Raji (cell line): ENCODE data around the gene DNAI4.

Experiments used
- POLR2A ChIP-seq: IDR thresholded peaks from 2 replicates; pipeline ENCODE4 v1.6.1; 2011; ENCODE audit warnings: low read depth, low read length, control low read depth; ENCODE audit not compliant: insufficient read depth

DNAI4 gene

DNA sequence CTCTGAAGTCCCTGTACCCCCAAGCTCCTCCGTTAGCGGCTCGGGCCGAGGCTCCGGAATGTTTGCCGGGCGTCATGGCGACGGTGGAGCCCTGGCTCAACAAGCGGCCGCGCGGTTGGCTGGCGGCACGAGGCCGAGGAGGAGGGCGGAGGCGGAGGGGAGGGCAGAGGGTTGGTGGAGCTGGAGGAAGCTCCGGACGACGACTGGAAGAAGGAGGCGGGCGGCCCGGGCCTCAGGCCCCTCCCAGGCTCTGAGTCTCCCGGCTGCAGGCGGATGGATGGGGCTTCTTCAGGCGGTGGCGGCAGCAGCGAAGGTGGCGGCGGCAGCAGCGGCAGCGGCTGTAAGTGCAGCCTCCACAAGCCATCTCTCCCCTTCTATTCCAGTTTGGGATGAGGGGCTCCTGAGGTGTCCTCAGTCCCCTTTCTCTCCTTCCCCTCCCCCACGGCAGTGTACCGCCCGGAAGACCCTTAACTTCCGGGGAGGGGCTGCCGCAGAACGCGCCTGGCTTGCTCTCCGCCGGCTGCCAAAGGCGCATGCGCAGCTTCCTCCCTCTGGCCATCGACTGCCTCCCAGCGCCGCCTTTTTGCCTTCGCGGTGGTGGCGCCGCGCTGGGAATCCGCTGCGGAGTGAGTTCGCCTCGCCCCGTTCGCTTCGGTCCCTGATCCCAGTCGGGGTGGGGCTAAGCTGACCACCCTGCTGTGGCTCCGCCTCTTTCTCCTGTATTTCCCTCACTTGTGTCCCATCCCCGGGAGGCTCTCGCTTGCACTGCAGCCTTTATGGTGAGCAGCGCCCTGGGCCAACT lies at the start of gene DNAI4, which contains the start of gene MIER1:
Gene DNAI4, minus strand, starts transcription at position 101 of the 802 bp plus-strand sequence. Its CDS starts 25 bp downstream, at position 76.
Gene MIER1, plus strand, starts transcription at position 235 of the 802 bp plus-strand sequence. Its CDS starts 39 bp downstream, at position 274.
- peak; percentile 78 for TF ChIP-seq POLR2A

DNA sequence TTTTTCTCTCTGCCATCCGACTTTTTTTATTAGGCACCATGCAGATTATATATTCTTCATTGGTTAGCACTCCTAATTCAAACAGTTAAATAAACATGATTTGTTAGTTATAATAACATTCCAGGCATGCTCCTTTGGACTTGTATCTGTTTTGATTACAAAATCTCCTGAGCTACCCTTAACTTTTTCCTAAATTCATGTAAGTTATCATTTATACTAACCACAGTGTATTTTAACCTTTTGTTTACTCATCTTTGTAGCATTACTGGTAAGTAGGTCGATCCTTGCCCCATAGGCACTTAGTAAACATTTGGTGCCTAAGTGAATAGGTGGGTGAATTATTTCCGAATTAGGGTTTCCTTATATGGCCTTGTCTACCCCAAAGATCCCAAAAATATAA lies 43.9 kb upstream of the DNAI4 start:
- TF ChIP-seq POLR2A = no peak

DNA sequence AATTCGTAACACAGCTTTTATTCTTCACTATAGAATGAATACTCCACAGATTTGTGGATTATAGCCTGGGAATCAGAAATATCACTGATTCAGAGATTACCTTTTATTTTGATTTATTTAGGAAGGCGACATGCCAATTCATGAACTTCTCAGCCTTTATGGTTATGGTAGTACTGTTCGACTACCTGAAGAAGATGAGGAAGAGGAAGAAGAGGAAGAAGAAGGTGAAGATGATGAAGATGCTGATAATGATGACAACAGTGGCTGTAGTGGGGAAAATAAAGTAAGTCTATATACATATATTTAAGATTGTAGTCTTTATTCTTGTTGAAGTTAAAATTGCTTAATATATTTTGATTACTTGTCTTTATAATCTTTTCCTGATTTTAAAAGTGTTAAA lies 33.3 kb upstream of the DNAI4 start:
- TF ChIP-seq POLR2A = no peak

DNA sequence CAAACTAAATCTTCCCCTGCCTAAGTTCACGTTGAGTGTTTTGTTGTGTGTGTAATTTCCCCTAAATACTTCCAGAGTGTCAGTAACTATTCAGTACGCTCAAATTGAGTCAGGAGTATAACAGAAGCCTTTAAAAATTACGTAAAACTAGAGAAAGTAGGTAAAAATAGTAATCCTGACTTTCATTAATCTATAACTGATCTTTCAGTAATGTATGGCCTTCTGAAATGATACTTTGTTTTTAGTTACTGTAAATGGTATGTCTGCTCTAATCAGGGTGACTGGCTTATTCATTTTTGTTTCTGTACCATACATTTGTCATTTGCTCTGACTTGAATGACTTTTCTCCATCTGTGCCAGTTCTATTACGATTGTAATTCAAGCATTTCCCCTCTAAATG lies 29.6 kb upstream of the DNAI4 start:
- no peak for TF ChIP-seq POLR2A

DNA sequence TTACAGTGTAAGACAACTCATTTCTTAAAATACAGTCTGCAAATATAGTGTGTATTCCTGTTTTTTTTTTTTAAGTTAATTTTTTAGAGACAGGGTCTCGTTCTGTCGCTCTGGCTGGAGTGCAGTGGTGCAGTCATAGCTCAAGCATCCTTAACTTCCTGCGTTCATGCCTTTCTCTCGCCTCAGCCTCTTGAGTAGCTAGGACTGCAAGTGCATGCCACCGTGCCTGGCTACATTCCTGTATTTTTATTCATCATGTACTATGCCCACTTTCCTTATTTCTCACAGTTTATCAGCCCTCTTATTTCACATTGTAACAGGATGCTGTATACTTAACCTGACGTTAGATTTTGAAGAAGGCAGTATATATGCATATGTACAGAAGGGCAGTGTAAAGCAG lies 26.9 kb upstream of the DNAI4 start:
- TF ChIP-seq POLR2A = no peak

DNA sequence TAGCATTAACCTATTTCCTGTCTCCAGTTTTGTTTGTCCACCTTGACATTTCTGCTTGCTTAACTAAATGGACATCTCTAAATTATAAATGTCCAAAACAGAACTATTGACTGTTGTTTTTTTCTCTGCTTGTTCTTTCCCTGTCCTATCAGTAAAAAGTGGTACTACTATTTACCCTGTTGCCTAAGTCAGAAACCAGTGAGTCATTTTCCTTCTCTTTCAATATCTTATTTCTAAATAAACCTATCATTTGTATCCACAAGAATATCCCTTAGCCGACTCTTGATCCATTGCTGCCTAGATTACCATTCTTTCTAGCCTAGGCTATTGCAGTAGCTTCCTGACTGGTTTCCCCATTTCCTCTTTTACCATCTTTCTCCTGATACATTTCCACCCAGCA lies 22.6 kb upstream of the DNAI4 start:
- no peak for TF ChIP-seq POLR2A

DNA sequence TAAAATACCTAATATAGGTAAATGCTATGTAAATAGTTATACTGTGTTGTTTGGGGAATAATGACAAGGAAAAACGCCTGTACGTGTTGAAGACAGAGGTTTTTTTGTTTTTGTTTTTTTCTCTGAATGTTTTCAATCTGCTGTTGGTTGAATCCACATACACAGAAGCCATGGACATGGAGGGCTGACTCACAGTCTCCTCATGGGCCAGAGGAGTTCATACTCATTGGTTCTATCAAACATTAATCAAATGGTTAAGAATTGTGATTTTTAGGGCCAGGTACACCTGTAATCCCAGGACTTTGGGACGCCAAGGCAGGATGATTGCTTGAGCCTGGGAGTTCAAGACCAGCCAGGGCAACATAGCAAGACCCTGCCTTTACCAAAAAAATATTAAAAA lies 20.7 kb upstream of the DNAI4 start:
- no peak for TF ChIP-seq POLR2A

GRCh38 chr1:66944330-66945274 lies 19.9 kb upstream of the DNAI4 start:
- no peak for TF ChIP-seq POLR2A

DNA sequence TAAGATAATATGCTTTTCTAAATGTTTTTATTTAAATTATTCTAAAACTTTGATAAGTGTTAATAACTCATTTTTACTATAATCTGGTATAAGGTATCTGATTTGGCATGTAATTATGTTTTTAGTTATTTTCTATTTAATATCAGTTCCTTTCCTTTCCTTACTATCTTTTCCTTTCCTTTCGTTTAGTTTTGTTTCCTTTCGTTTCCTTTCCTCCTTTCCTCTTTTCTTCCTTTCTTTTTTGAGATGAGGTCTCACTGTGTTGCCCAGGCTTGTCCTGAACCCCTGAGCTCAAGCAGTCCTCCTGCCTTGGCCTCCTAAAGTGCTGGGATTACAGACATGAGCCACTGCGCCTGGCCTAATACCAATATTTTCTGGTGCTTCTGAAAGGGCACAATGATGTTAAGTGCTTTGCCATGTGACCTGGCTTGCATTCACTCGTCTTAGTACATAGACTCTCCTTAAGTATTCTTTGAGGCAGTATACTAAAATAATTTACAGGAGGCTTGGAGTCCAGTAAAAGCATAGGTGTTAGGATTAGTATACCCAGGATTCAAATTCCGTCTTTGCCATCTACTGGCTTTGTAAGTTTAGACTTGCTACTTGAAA lies 18.8 kb upstream of the DNAI4 start:
- no peak for TF ChIP-seq POLR2A

GRCh38 chr1:66940981-66941380 lies 16.3 kb upstream of the DNAI4 start:
- TF ChIP-seq POLR2A = no peak

DNA sequence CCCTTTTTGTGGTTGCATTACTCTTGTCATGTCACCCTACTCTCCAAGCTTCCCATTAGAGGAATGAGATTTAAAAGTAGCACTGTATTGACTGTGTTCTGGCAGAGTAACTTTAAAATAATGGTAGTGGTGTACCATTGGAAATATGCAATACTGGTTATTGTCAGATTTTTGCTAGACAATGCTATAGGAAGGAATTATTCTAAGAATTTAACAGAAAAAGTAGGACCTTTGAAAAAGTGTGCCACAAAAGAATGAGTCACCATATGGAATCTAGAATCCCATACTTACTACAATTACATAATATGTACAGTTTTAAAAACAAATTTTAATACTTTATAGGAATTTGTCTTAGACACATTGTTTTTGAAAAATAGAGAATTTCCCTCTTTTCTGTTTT lies 14.0 kb upstream of the DNAI4 start:
- no peak for TF ChIP-seq POLR2A

DNA sequence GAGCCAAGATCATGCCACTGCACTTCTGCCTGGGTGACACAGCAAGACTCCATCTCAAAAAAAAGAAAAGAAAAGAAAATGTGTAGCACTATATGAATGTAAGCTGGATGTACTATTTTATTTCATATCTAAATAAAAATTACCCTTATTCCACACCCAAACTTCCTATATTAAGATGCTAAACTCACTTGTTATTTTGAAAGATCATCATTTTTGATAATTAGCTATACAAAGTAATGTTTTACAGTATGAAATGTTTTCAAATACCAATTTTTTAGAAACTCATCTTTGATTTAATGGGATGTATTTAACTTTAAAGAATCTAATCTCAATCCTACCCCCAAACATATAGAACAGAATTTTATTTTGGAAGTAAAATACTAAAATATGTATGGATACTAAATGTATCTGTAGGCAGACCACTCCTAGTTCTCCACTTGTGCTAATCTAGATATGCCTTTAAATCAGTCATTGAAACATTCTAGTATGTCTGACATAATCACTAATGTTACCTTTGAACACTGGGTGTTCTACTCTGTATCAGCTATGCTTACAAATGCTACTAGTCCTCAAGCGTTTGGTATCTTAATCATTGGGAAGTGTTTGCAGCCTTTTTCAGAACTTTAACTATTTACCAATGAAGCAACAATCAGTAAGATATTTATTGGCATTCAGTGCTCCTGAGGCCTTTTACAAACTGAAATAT lies 13.0 kb upstream of the DNAI4 start:
- no peak for TF ChIP-seq POLR2A

DNA sequence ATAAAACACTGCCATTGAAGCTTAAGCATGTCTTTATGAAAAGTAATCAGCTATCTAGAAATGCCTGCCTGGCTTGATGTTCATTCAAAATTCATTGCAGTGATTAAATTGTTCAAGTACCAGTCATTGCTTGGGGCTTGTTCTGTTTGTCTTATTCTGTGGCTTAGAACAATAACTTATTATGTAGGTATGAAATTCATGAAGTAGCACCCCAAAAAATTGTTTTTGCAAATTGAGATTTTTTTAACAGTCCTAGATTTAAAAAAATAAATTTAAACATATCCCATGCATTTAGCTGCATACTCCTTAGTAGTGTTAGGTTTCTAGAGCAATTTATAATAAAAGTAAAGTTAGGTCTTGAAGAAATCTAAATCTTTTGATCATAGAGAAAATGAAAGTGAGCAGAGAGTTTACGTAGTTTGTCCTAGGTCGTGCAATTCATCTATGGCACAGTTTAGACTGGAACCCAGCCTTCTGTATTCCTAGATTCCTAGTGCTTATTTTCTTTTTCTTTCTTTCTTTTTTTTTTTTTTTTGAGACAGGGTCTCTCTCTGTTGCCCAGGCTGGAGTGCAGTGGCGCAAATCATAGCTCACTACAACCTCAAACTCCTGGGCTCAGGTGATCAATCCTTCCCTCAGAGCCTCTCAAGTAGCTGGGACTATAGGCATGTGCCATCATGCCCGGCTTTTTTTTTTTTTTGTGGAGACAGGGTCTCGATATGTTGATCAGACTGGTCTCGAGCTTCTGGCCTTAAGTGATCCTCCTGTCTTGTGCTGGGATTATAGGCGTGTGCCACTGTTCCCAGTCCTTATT lies 9.4 kb upstream of the DNAI4 start:
- no peak for TF ChIP-seq POLR2A

DNA sequence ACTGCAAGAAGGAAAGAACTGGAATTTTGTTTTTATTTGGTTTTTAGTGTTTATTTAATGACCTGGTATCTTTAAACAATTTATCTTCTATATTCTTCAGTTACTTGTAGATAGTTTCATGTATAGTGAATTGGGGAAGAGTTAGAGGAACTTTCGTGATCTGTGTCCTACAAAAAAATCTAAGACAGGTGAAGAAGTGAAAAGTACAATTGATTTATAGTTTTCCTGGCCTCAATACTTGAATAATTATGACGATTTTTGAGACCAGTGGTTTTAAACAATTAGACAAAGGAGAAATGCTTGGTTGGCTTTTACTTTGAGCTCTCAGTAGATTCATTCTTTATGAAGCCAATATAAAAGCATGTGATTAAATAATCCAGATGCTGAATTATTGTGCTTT lies 7.6 kb upstream of the DNAI4 start:
- no peak for TF ChIP-seq POLR2A
